ENCODE measurements around the gene MOB1A. TPM values are rescaled to one million over a fixed set of nuclear protein-coding genes. Genes with fewer than 3 reads are reported as not detected.

The MOB1A gene
- total RNA-seq, 1 donor from 2014 or later = 56.8 TPM

- Histone ChIP-seq H3K4me1 (no peaks in the 10 kb centered on the region), H3K27ac (no peak overlapping the region), H3K9me3 (no peaks in the 10 kb centered on the region), H3K36me3 (peaks cover 79 to 80% of the 10 kb centered on the region in 2 donors), H3K27me3 (no peaks in the 10 kb centered on the region), H3K4me3 (no peak overlapping the region)
- intact Hi-C loops (cut with DNase I) = no loop called here
- no peak for TF ChIP-seq CTCF (IDR thresholded peaks at IDR 0.05)
- DNase-seq (ENCODE audit: low spot score in 2 of 2) = no peak
Observed at GRCh38 chr2:74162951-74163350, 15.7 kb downstream of the MOB1A start.

GRCh38 chr2:74155830-74156229 lies 22.8 kb downstream of the MOB1A start:
- Histone ChIP-seq H3K4me3 (no peak overlapping the region), H3K36me3 (peaks cover 57 to 78% of the 10 kb centered on the region in 2 donors), H3K9me3 (no peaks in the 10 kb centered on the region), H3K27me3 (no peaks in the 10 kb centered on the region), H3K4me1 (no peaks in the 10 kb centered on the region), H3K27ac (no peak overlapping the region)
- DNase-seq (ENCODE audit: low spot score in 2 of 2) = no peak
- TF ChIP-seq CTCF (IDR thresholded peaks at IDR 0.05) = no peak
- intact Hi-C loops (cut with DNase I) = no loop called here

- Histone ChIP-seq H3K9me3 (no peaks in the 10 kb centered on the region), H3K27ac (no peak overlapping the region), H3K27me3 (no peaks in the 10 kb centered on the region), H3K36me3 (peaks cover 36 to 49% of the 10 kb centered on the region in 2 donors), H3K4me3 (no peak overlapping the region), H3K4me1 (peaks cover 0 to 6% of the 10 kb centered on the region in 2 donors)
- intact Hi-C loops (cut with DNase I) = no loop called here
- no peak for TF ChIP-seq CTCF (IDR thresholded peaks at IDR 0.05)
- no peak for DNase-seq (ENCODE audit: low spot score in 2 of 2)
Observed at GRCh38 chr2:74152954-74153353, 25.7 kb downstream of the MOB1A start.

- intact Hi-C loops (cut with DNase I) = loop anchor here (2.0 to 10.0 kb wide), 3 partner anchors 185 to 321 kb away; partner anchors contain the start of genes DGUOK and STAMBP
Observed at GRCh38 chr2:74149570-74150319, 28.9 kb downstream of the MOB1A start.

GRCh38 chr2:74149247-74149525 lies 29.5 kb downstream of the MOB1A start:
- H3K4me1 ChIP-seq = peaks cover 5 to 19% of the 10 kb centered on the region in 2 donors
- no peak for TF ChIP-seq CTCF (IDR thresholded peaks at IDR 0.05)
- DNase-seq (ENCODE audit: low spot score in 2 of 2) = no peak
- H3K9me3 ChIP-seq = no peaks in the 10 kb centered on the region
- H3K27ac ChIP-seq = no peak overlapping the region
- H3K4me3 ChIP-seq = no peak overlapping the region
- intact Hi-C loops (cut with DNase I) = loop anchor here (2.0 to 10.0 kb wide), 3 partner anchors 186 to 320 kb away; partner anchors contain the start of genes DGUOK and STAMBP
- H3K27me3 ChIP-seq = no peaks in the 10 kb centered on the region
- peaks cover 11 to 16% of the 10 kb centered on the region in 2 donors for H3K36me3 ChIP-seq

More at GRCh38 chr2:74149570-74150319, 28.9 kb downstream of the MOB1A start:
- peaks cover 5 to 19% of the 10 kb centered on the region in 2 donors for H3K4me1 ChIP-seq
- no peak for DNase-seq (ENCODE audit: low spot score in 2 of 2)
- H3K27ac ChIP-seq = no peak overlapping the region
- H3K9me3 ChIP-seq = no peaks in the 10 kb centered on the region
- no peak for TF ChIP-seq CTCF (IDR thresholded peaks at IDR 0.05)
- no peaks in the 10 kb centered on the region for H3K27me3 ChIP-seq
- H3K4me3 ChIP-seq = no peak overlapping the region
- peaks cover 11 to 18% of the 10 kb centered on the region in 2 donors for H3K36me3 ChIP-seq
